ENCODE data around the gene PITPNB. TPM values are rescaled to one million over a fixed set of nuclear protein-coding genes. Genes with fewer than 3 reads are reported as not detected.
A peak's percentile ranks its signal among the peaks of the same experiment; 100 is the strongest.

PITPNB gene
- total and polyA plus RNA-seq, 4 experiments from 2014 or later, result 68.8 to 88.4 (median 74.4) TPM

- H3K4me3 ChIP-seq (ENCODE audit: low read length in 2 of 2), result no peak overlapping the region
- no peak overlapping the region for H3K27ac ChIP-seq (ENCODE audit: low read depth, low read length)
- CTCF ChIA-PET (ENCODE audit: partially characterized antibody), result interaction anchor here (1.4 kb wide), 1 partner anchor 10 kb away, joined by 3 read pairs; no protein-coding TSS in a partner anchor
- H3K9me3 ChIP-seq (ENCODE audit: control insufficient read depth in 1 of 2, low read length in 2 of 2), result no peaks in the 10 kb centered on the region
- intact Hi-C loops (cut with micrococcal nuclease), result no loop called here
- H3K36me3 ChIP-seq (ENCODE audit: insufficient read depth, low read length), result no peaks in the 10 kb centered on the region
- DNase-seq, result no peak
- H3K4me1 Mint-ChIP-seq, result no peaks in the 10 kb centered on the region
- H3K4me1 ChIP-seq (ENCODE audit: insufficient read depth, low read length), result no peaks in the 10 kb centered on the region
- peaks cover 12 to 17% of the 10 kb centered on the region in 2 donors for H3K36me3 Mint-ChIP-seq
- H3K9me3 Mint-ChIP-seq, result no peaks in the 10 kb centered on the region
- no peaks in the 10 kb centered on the region for H3K27me3 Mint-ChIP-seq
- no peak overlapping the region for H3K27ac Mint-ChIP-seq
- POLR2A ChIA-PET (ENCODE audit: partially characterized antibody), result no interaction called here
- H3K4me3 Mint-ChIP-seq, result no peak overlapping the region
- H3K27me3 ChIP-seq (ENCODE audit: insufficient read depth, low read length), result no peaks in the 10 kb centered on the region
Measured at GRCh38 chr22:27952779-27953178, 33.7 kb upstream of the PITPNB start.

- DNase-seq, result no peak
- intact Hi-C loops (cut with micrococcal nuclease), result no loop called here
- Mint-ChIP-seq H3K9me3 (no peaks in the 10 kb centered on the region), H3K4me1 (no peaks in the 10 kb centered on the region), H3K4me3 (no peak overlapping the region), H3K36me3 (peaks cover 15 to 17% of the 10 kb centered on the region in 2 donors), H3K27me3 (no peaks in the 10 kb centered on the region), H3K27ac (peak overlapping the region in 1 of 7 donors; percentile 11)
- Histone ChIP-seq H3K4me1 (ENCODE audit: insufficient read depth, low read length) (no peaks in the 10 kb centered on the region), H3K36me3 (ENCODE audit: insufficient read depth, low read length) (no peaks in the 10 kb centered on the region), H3K9me3 (ENCODE audit: control insufficient read depth in 1 of 2, low read length in 2 of 2) (no peaks in the 10 kb centered on the region), H3K4me3 (ENCODE audit: low read length in 2 of 2) (no peak overlapping the region), H3K27me3 (ENCODE audit: insufficient read depth, low read length) (no peaks in the 10 kb centered on the region), H3K27ac (ENCODE audit: low read depth, low read length) (no peak overlapping the region)
- POLR2A ChIA-PET (ENCODE audit: partially characterized antibody), result no interaction called here
- CTCF ChIA-PET (ENCODE audit: partially characterized antibody), result interaction anchor here (1.4 kb wide), 2 partner anchors 10 to 13 kb away, joined by 3 to 4 read pairs; no protein-coding TSS in a partner anchor
Measured at GRCh38 chr22:27952091-27952490, 33.0 kb upstream of the PITPNB start.

DNA sequence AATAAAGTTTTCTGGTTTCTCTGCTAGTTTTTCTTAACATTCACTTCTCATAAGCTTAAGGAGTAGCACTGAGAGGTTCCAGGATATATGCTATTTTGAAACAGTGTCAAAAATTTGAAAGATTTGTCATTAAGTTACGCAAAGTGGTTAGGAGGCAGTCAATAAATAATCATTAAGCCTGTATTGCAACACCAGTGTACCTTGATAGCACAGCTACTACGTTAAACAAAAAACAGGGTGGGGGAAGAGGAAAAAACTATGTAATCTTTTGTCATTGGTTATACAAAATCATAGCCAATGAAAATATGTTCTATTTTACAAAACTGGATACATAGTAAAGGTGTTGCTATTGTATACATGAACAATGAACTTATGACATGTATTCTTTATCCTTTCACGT, 30.4 kb upstream of the PITPNB start:
- no peak overlapping the region for H3K27ac Mint-ChIP-seq
- no peak overlapping the region for H3K4me3 Mint-ChIP-seq
- no peaks in the 10 kb centered on the region for H3K9me3 Mint-ChIP-seq
- ChIA-PET CTCF (ENCODE audit: partially characterized antibody) (no interaction called here), POLR2A (ENCODE audit: partially characterized antibody) (no interaction called here)
- Histone ChIP-seq H3K4me3 (ENCODE audit: low read length in 2 of 2) (no peak overlapping the region), H3K27ac (ENCODE audit: low read depth, low read length) (no peak overlapping the region), H3K9me3 (ENCODE audit: control insufficient read depth in 1 of 2, low read length in 2 of 2) (no peaks in the 10 kb centered on the region), H3K4me1 (ENCODE audit: insufficient read depth, low read length) (no peaks in the 10 kb centered on the region), H3K27me3 (ENCODE audit: insufficient read depth, low read length) (no peaks in the 10 kb centered on the region), H3K36me3 (ENCODE audit: insufficient read depth, low read length) (no peaks in the 10 kb centered on the region)
- peaks cover 13 to 16% of the 10 kb centered on the region in 2 donors for H3K36me3 Mint-ChIP-seq
- no peaks in the 10 kb centered on the region for H3K27me3 Mint-ChIP-seq
- no peak for DNase-seq
- H3K4me1 Mint-ChIP-seq, result peaks cover 0 to 3% (median 1%) of the 10 kb centered on the region in 4 donors
- intact Hi-C loops (cut with micrococcal nuclease), result no loop called here

DNA sequence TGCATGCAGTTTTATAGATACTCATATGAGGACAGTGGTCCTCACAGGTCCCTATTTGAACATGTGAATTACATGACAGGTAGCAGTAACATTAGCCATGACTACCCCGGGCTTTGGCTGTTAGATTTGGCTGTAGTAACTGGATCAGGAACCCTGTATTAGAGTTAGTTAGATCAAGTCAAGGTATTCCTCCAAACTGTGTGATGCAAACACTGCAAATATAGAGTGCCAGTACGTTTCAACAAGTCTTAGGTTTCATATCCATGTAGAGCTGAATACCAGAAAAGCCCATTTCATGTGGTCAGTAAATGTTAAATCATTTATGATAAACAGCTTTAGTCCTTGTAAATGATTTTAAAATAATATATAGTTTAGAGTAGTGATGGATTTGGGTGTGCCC, 29.5 kb upstream of the PITPNB start:
- Histone ChIP-seq H3K4me1 (ENCODE audit: insufficient read depth, low read length) (no peaks in the 10 kb centered on the region), H3K4me3 (ENCODE audit: low read length in 2 of 2) (no peak overlapping the region), H3K27ac (ENCODE audit: low read depth, low read length) (no peak overlapping the region), H3K9me3 (ENCODE audit: control insufficient read depth in 1 of 2, low read length in 2 of 2) (no peaks in the 10 kb centered on the region), H3K36me3 (ENCODE audit: insufficient read depth, low read length) (no peaks in the 10 kb centered on the region), H3K27me3 (ENCODE audit: insufficient read depth, low read length) (no peaks in the 10 kb centered on the region)
- Mint-ChIP-seq H3K9me3 (no peaks in the 10 kb centered on the region), H3K27ac (no peak overlapping the region), H3K36me3 (peaks cover 14 to 19% of the 10 kb centered on the region in 2 donors), H3K27me3 (no peaks in the 10 kb centered on the region), H3K4me3 (no peak overlapping the region), H3K4me1 (peaks cover 0 to 6% (median 2%) of the 10 kb centered on the region in 4 donors)
- intact Hi-C loops (cut with micrococcal nuclease), result no loop called here
- ChIA-PET POLR2A (ENCODE audit: partially characterized antibody) (no interaction called here), CTCF (ENCODE audit: partially characterized antibody) (no interaction called here)
- DNase-seq, result no peak

GRCh38 chr22:27947448-27947847, 28.4 kb upstream of the PITPNB start:
- Mint-ChIP-seq H3K36me3 (peaks cover 13 to 20% of the 10 kb centered on the region in 2 donors), H3K4me1 (peaks cover 0 to 6% (median 2%) of the 10 kb centered on the region in 4 donors), H3K27ac (no peak overlapping the region), H3K9me3 (no peaks in the 10 kb centered on the region), H3K4me3 (no peak overlapping the region), H3K27me3 (no peaks in the 10 kb centered on the region)
- CTCF ChIA-PET (ENCODE audit: partially characterized antibody), result no interaction called here
- Histone ChIP-seq H3K4me1 (ENCODE audit: insufficient read depth, low read length) (no peaks in the 10 kb centered on the region), H3K27ac (ENCODE audit: low read depth, low read length) (no peak overlapping the region), H3K9me3 (ENCODE audit: control insufficient read depth in 1 of 2, low read length in 2 of 2) (no peaks in the 10 kb centered on the region), H3K4me3 (ENCODE audit: low read length in 2 of 2) (no peak overlapping the region), H3K27me3 (ENCODE audit: insufficient read depth, low read length) (no peaks in the 10 kb centered on the region), H3K36me3 (ENCODE audit: insufficient read depth, low read length) (no peaks in the 10 kb centered on the region)
- POLR2A ChIA-PET (ENCODE audit: partially characterized antibody), result no interaction called here
- intact Hi-C loops (cut with micrococcal nuclease), result no loop called here
- DNase-seq, result no peak

DNA sequence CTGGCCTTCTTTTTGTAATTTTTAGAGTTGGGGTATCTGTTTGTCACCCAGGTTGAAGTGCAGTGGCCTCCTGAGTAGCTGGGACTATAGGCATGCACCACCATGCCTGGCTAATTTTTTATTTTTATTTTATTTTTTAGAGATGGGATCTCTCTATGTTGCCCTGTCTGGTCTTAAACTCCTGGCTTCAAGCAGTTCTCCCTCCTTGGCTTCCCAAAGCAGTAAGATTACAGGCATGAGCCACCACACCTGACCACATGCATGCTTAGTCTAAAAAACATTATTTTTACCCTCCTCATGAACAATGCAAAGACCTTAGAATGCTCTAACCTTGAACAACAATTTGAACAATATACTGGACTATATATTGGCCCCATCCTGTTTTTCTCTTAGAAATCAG, 22.1 kb upstream of the PITPNB start:
- H3K27ac Mint-ChIP-seq, result no peak overlapping the region
- peaks cover 9 to 34% of the 10 kb centered on the region in 2 donors for H3K36me3 Mint-ChIP-seq
- Histone ChIP-seq H3K27me3 (ENCODE audit: insufficient read depth, low read length) (no peaks in the 10 kb centered on the region), H3K27ac (ENCODE audit: low read depth, low read length) (no peak overlapping the region), H3K9me3 (ENCODE audit: control insufficient read depth in 1 of 2, low read length in 2 of 2) (no peaks in the 10 kb centered on the region), H3K4me1 (ENCODE audit: insufficient read depth, low read length) (no peaks in the 10 kb centered on the region), H3K4me3 (ENCODE audit: low read length in 2 of 2) (no peak overlapping the region), H3K36me3 (ENCODE audit: insufficient read depth, low read length) (no peaks in the 10 kb centered on the region)
- H3K9me3 Mint-ChIP-seq, result no peaks in the 10 kb centered on the region
- peaks cover 0 to 6% (median 1%) of the 10 kb centered on the region in 4 donors for H3K4me1 Mint-ChIP-seq
- no peaks in the 10 kb centered on the region for H3K27me3 Mint-ChIP-seq
- DNase-seq, result no peak
- ChIA-PET POLR2A (ENCODE audit: partially characterized antibody) (no interaction called here), CTCF (ENCODE audit: partially characterized antibody) (no interaction called here)
- no peak overlapping the region for H3K4me3 Mint-ChIP-seq
- intact Hi-C loops (cut with micrococcal nuclease), result no loop called here

GRCh38 chr22:27937453-27937852, 18.4 kb upstream of the PITPNB start:
- no peak overlapping the region for H3K4me3 Mint-ChIP-seq
- H3K27me3 Mint-ChIP-seq, result no peaks in the 10 kb centered on the region
- intact Hi-C loops (cut with micrococcal nuclease), result no loop called here
- H3K36me3 ChIP-seq (ENCODE audit: insufficient read depth, low read length), result no peaks in the 10 kb centered on the region
- peaks cover 0 to 2% (median 0%) of the 10 kb centered on the region in 4 donors for H3K4me1 Mint-ChIP-seq
- no peak for DNase-seq
- H3K27ac ChIP-seq (ENCODE audit: low read depth, low read length), result no peak overlapping the region
- CTCF ChIA-PET (ENCODE audit: partially characterized antibody), result interaction anchor here (1.1 to 2.3 kb wide), 2 partner anchors 11 to 128 kb away, joined by 3 to 5 read pairs; no protein-coding TSS in a partner anchor
- H3K27me3 ChIP-seq (ENCODE audit: insufficient read depth, low read length), result no peaks in the 10 kb centered on the region
- no peaks in the 10 kb centered on the region for H3K9me3 ChIP-seq (ENCODE audit: control insufficient read depth in 1 of 2, low read length in 2 of 2)
- H3K4me1 ChIP-seq (ENCODE audit: insufficient read depth, low read length), result no peaks in the 10 kb centered on the region
- no peak overlapping the region for H3K27ac Mint-ChIP-seq
- H3K4me3 ChIP-seq (ENCODE audit: low read length in 2 of 2), result no peak overlapping the region
- POLR2A ChIA-PET (ENCODE audit: partially characterized antibody), result no interaction called here
- no peaks in the 10 kb centered on the region for H3K9me3 Mint-ChIP-seq
- peaks cover 14 to 45% of the 10 kb centered on the region in 2 donors for H3K36me3 Mint-ChIP-seq

DNA sequence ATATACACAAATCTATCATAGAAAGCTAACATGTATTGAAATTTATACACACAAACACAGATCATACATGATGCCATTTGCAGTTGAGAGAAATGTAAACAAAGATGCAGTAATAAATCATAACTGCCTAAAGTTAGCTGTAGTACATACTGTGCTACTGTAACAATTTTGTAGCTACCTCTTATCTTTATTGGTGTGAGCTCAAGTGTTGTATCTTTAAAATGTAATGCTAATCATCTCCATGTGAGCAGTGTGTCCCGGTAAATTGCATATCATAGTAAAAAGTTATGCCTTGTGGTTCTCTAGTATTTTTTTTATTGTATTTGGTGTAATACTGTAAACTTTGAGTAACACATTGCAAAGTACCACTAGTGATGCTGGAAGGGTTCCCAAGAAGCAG, 16.8 kb upstream of the PITPNB start:
- H3K27ac ChIP-seq (ENCODE audit: low read depth, low read length), result no peak overlapping the region
- H3K36me3 ChIP-seq (ENCODE audit: insufficient read depth, low read length), result no peaks in the 10 kb centered on the region
- intact Hi-C loops (cut with micrococcal nuclease), result no loop called here
- Mint-ChIP-seq H3K4me1 (peaks cover 0 to 2% (median 0%) of the 10 kb centered on the region in 4 donors), H3K27ac (no peak overlapping the region), H3K4me3 (no peak overlapping the region), H3K36me3 (peaks cover 9 to 34% of the 10 kb centered on the region in 2 donors), H3K9me3 (no peaks in the 10 kb centered on the region), H3K27me3 (no peaks in the 10 kb centered on the region)
- H3K4me3 ChIP-seq (ENCODE audit: low read length in 2 of 2), result no peak overlapping the region
- DNase-seq, result no peak
- no peaks in the 10 kb centered on the region for H3K27me3 ChIP-seq (ENCODE audit: insufficient read depth, low read length)
- ChIA-PET CTCF (ENCODE audit: partially characterized antibody) (interaction anchor here (1.4 kb wide), 1 partner anchor 49 kb away, joined by 6 read pairs; no protein-coding TSS in a partner anchor), POLR2A (ENCODE audit: partially characterized antibody) (no interaction called here)
- no peaks in the 10 kb centered on the region for H3K9me3 ChIP-seq (ENCODE audit: control insufficient read depth in 1 of 2, low read length in 2 of 2)
- H3K4me1 ChIP-seq (ENCODE audit: insufficient read depth, low read length), result no peaks in the 10 kb centered on the region
